GM19372 (cell line): ENCODE measurements around the gene LBP.
"Not testable (repeated sequence)": the region's sequence is repeated elsewhere in the genome, so short reads cannot be mapped to it uniquely, and the experiment has no call there.

Experiments used
- ATAC-seq: cut with Tn5 transposase; IDR thresholded peaks from one replicate; pipeline ENCODE4 v1.9.1; 2021; ENCODE audit warnings: mild to moderate bottlenecking, low read depth, moderate library complexity; ENCODE audit not compliant: unreplicated experiment

Gene LBP

GRCh38 chr20:38346741-38347140 lies 459 bp downstream of the LBP start:
- no peak for ATAC-seq

- ATAC-seq = no peak
Observed at GRCh38 chr20:38349856-38350255, 3.6 kb downstream of the LBP start.

- no peak for ATAC-seq
Observed at GRCh38 chr20:38350879-38351775, 4.8 kb downstream of the LBP start.

GRCh38 chr20:38353316-38353715 lies 7.0 kb downstream of the LBP start:
- ATAC-seq = no peak

- no peak for ATAC-seq
Observed at GRCh38 chr20:38354227-38354626, 7.9 kb downstream of the LBP start.

- no peak for ATAC-seq
Observed at GRCh38 chr20:38355161-38356012, 9.1 kb downstream of the LBP start.

- no peak for ATAC-seq
Observed at GRCh38 chr20:38357653-38358207, 11.4 kb downstream of the LBP start.

GRCh38 chr20:38358556-38358955 lies 12.3 kb downstream of the LBP start:
- no peak for ATAC-seq

GRCh38 chr20:38363004-38363747 lies 16.9 kb downstream of the LBP start:
- no peak for ATAC-seq

- ATAC-seq = no peak
Observed at GRCh38 chr20:38369389-38369788, 23.1 kb downstream of the LBP start.

- no peak for ATAC-seq
Observed at GRCh38 chr20:38372806-38373205, 26.5 kb downstream of the LBP start.

- no peak for ATAC-seq
Observed at GRCh38 chr20:38373231-38373867, 27.1 kb downstream of the LBP start.

GRCh38 chr20:38373898-38374297 lies 27.6 kb downstream of the LBP start:
- ATAC-seq = no peak

- no peak for ATAC-seq
Observed at GRCh38 chr20:38377039-38377685, 30.9 kb downstream of the LBP start.

- not testable (repeated sequence) for ATAC-seq
Observed at GRCh38 chr20:38377838-38378237, 31.6 kb downstream of the LBP start.

GRCh38 chr20:38383147-38383546 lies 36.9 kb downstream of the LBP start:
- ATAC-seq = no peak

GRCh38 chr20:38386004-38386403 lies 39.7 kb downstream of the LBP start:
- ATAC-seq = no peak

- ATAC-seq = no peak
Observed at GRCh38 chr20:38386851-38387250, 40.6 kb downstream of the LBP start.

- no peak for ATAC-seq
Observed at GRCh38 chr20:38387953-38388352, 41.7 kb downstream of the LBP start.

- no peak for ATAC-seq
Observed at GRCh38 chr20:38392356-38392755, 46.1 kb downstream of the LBP start.
